HG03558 (cell line): ENCODE measurements around the gene CDH2.

Experiments used
- ATAC-seq: cut with Tn5 transposase; IDR thresholded peaks from one replicate; pipeline ENCODE4 v1.9.1; 2021; ENCODE audit warnings: moderate number of reproducible peaks; ENCODE audit not compliant: unreplicated experiment; ENCODE audit errors: extremely low read depth

The CDH2 gene

GRCh38 chr18:28012336-28012735, 164.6 kb downstream of the CDH2 start:
- no peak for ATAC-seq

GRCh38 chr18:28009589-28009988, 167.3 kb downstream of the CDH2 start:
- no peak for ATAC-seq

- no peak for ATAC-seq
These were observed 169.1 kb downstream of the CDH2 start for GRCh38 chr18:28007841-28008240.

GRCh38 chr18:28005164-28005563, 171.8 kb downstream of the CDH2 start:
- ATAC-seq, result no peak

GRCh38 chr18:28004606-28005005, 172.3 kb downstream of the CDH2 start:
- ATAC-seq, result no peak

GRCh38 chr18:28003451-28003850, 173.5 kb downstream of the CDH2 start:
- ATAC-seq, result no peak

GRCh38 chr18:28002841-28003240, 174.1 kb downstream of the CDH2 start:
- no peak for ATAC-seq

- no peak for ATAC-seq
These were observed 180.1 kb downstream of the CDH2 start for GRCh38 chr18:27996801-27997272.

GRCh38 chr18:27995770-27996502, 181.0 kb downstream of the CDH2 start:
- no peak for ATAC-seq

- no peak for ATAC-seq
These were observed 182.4 kb downstream of the CDH2 start for GRCh38 chr18:27994571-27994970.

- no peak for ATAC-seq
These were observed 185.5 kb downstream of the CDH2 start for GRCh38 chr18:27991391-27991790.

GRCh38 chr18:27985832-27986231, 191.1 kb downstream of the CDH2 start:
- no peak for ATAC-seq

GRCh38 chr18:27983780-27984179, 193.2 kb downstream of the CDH2 start:
- ATAC-seq, result no peak

- no peak for ATAC-seq
These were observed 200.0 kb downstream of the CDH2 start for GRCh38 chr18:27976806-27977408.

- ATAC-seq, result no peak
These were observed 206.6 kb downstream of the CDH2 start for GRCh38 chr18:27970321-27970720.

GRCh38 chr18:27969206-27969605, 207.7 kb downstream of the CDH2 start:
- ATAC-seq, result no peak

GRCh38 chr18:27967913-27968824, 208.8 kb downstream of the CDH2 start:
- no peak for ATAC-seq

GRCh38 chr18:27966881-27967280, 210.0 kb downstream of the CDH2 start:
- no peak for ATAC-seq

- ATAC-seq, result no peak
These were observed 212.1 kb downstream of the CDH2 start for GRCh38 chr18:27964811-27965210.

- ATAC-seq, result no peak
These were observed 217.8 kb downstream of the CDH2 start for GRCh38 chr18:27959101-27959500.
